NCI-H146 treated with DMSO at 0.1 percent for 48 hours (cell line): ENCODE measurements around the gene CUX1.
"Not testable (repeated sequence)": the region's sequence is repeated elsewhere in the genome, so short reads cannot be mapped to it uniquely, and the experiment has no call there.

Experiments
- DNase-seq: peaks from one replicate; lab custom pipeline; 2025; ENCODE audit not compliant: unreplicated experiment; lab: John Stamatoyannopoulos, UW

Gene CUX1

DNA sequence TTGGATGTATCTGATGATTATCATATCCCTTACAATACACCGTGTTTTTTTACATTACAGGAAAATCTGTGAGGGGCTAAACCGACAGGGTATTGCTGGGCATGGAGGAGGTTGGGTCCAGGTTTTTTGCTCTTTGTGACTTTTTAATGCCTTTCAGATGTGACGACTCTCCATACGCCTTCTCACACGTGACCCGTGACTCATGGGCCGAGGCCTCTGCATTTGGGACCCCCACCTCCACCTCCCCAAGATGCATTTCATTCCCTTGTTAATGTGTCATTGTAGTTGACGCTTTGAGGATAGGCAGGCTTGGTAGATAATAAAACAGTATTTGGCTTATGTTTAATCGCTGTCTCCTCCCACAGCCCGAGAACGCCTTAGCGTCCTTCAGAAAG is 95.3 kb downstream of the CUX1 start:
- no peak for DNase-seq

GRCh38 chr7:101913247-101913721 is 95.9 kb downstream of the CUX1 start:
- no peak for DNase-seq

DNA sequence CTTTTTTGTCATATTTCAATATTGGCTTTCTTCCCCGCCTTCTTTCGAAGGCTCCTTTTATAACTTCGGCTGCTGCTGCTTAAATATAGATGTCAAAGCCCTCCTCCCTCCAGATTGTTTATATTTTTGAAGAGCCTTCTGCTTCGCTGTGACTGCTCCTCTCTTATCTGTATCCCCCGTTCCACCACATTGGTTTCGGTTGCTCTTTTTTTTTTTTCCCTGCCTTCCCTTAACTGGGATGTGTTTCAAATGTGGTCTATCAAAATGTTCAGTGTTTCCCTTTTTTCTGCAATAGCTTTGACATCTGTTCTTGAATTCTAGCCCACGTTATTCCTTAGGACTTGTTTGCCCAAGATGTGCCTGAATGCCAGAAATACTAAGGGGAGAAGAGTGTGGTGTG is 96.4 kb downstream of the CUX1 start:
- no peak for DNase-seq

DNA sequence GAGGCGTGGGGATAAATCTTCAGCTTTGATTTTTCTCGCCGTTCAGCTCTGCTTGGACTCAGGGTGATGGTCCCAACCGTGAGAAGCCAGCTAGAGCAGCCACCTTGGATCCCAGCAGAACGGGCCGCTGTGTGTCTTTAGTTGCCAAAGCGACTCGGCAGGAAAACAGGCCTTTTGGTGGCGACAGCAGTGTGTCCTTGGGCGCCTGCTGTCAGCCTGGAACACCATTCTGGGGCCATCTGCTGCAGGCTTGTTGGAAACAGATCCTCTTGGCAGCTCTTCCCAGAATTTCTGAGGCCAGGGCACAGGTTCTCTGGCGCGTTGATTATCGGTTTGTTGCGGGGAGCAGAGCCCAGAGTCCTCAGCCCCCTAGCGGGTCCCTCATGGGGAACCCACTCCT is 97.6 kb downstream of the CUX1 start:
- DNase-seq, result no peak

DNA sequence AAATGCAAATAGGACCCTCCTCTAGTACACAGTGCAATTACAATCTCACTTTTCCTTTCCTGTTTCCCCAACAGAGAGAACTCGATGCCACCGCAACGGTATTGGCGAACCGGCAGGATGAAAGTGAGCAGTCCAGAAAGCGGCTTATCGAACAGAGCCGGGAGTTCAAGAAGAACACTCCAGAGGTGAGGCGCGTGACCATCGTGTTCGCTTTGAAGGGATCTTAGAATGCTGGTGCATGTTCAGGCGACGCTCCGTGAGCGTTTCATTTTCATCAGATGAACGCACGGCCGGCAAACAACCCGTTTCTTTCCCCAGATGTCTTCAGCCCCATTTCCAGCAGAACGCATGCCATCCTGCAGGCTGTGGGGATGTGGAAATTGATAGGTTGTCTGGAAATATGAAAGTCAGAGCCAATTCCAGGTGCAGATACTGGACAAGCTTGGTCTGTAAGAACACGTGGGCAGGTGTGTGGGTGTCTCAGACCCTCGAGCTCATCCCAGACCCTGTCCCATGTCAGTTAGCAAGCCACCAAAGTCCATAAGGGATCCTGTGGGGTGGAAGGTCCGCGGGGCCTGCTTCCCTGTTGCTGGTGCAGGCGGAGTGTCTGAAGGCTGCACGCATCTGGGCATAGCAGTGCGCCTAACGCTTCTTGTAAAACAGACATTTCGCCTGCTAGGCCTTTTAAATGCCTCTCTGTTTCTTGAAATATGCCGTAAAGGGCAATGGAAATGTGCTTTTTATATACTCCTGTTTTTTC is 98.8 kb downstream of the CUX1 start:
- DNase-seq, result no peak

DNA sequence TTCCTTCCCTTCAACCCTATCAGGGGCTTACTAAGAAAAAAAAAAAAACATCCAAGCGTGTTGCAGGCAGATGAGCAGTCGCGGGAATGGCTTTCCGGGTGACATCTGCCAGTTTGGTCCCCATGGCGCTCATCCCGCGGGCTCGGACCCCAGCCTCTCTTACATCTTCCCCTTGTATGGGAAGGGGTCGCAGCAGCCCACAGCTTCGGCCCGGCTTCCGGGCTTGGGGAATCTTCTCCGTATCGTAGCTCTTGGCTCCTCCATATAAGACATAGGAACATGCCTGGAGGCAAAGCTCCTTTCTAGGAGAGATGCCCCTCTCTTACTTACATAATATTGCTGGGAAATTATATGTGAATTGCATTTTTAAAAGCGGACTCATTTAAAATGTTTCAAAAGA is 99.5 kb downstream of the CUX1 start:
- no peak for DNase-seq

DNA sequence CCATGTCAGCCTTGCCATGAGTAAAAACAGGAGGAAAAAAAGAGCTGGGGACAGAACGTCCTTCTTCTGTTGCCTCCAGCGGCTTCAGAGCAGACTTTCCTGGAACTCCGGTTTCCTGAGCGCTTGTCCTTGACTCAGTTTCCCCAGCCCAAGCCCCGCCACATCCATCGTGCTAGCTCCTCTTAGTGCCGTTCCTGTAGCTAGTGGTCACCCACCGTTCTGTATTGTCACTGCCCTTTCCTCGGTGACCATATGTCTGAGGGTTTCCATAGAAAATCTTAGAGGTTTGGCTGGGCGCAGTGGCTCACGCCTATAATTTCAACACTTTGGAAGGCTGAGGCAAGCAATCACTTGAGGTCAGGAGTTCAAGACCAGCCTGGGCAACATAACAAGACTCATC is 100.1 kb downstream of the CUX1 start:
- no peak for DNase-seq

GRCh38 chr7:101918426-101918825 is 101.0 kb downstream of the CUX1 start:
- DNase-seq, result no peak

GRCh38 chr7:101919363-101920115 is 102.1 kb downstream of the CUX1 start:
- DNase-seq, result no peak

GRCh38 chr7:101921061-101921460 is 103.6 kb downstream of the CUX1 start:
- no peak for DNase-seq

DNA sequence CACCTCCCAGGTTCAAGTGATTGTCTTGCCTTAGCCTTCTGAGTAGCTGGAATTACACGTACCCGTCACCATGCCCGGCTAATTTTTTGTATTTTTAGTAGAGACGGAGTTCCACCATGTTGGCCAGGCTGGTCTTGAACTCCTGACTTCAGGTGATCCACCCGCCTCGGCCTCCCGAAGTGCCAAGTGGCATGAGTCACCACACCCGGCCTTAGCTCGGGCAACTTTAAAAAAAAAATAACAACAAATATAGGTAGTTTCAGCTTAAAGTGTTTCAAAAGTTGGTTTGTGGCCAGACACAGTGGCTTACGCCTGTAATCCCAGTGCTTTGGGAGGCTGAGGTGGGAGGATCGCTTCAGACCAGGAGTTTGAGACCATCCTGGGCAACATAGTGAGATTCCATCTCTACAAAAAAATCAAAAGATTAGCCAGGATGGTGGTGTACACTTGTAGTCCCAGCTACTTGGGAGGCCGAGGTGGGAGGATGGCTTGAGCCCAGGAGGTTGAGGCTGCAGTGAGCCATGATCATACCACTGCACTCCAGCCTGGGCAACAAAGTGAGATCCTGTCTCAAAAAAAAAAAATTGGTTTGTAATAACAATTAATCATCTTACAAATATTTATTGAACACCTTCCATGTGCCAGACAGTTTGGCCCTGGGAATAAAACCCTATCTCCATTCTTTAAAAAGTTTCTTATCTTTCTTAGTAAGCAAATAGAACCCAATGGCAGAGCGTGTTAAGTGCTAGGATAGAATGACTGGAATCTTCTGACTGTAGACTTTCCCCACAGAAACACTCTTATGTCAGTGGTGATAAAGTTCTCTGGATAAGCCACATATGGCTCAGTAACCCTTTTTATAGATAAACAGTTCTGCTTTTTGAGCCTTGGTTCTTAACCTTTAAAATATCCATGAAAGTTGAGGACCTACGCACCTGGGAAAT is 104.4 kb downstream of the CUX1 start:
- DNase-seq, result not testable (repeated sequence)

- no peak for DNase-seq
Observed at GRCh38 chr7:101922631-101923601, 105.5 kb downstream of the CUX1 start.

DNA sequence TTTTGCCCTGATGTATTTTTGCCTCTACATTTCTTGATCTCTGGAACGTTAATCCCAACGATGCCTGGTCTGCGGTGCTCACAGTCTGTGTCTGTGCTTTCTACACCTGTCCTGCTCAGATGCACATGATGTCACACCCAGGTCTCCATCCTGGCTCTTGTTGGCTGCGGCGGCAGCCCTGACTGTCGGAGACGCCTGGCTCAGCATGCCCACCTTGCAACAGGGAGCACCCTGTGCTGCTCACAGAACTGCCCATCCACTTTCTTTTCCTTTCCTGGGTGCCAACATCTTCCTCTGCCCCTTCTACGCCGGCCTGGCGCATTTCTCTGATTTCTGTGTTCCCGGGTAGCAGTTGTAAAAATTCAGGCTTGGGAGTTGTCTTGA is 106.2 kb downstream of the CUX1 start:
- no peak for DNase-seq

- DNase-seq, result no peak
Observed at GRCh38 chr7:101924171-101924570, 106.7 kb downstream of the CUX1 start.

- no peak for DNase-seq
Observed at GRCh38 chr7:101926265-101926664, 108.8 kb downstream of the CUX1 start.

GRCh38 chr7:101927389-101927788 is 110.0 kb downstream of the CUX1 start:
- DNase-seq, result no peak

- no peak for DNase-seq
Observed at GRCh38 chr7:101927802-101928201, 110.4 kb downstream of the CUX1 start.

GRCh38 chr7:101929256-101929655 is 111.8 kb downstream of the CUX1 start:
- DNase-seq, result no peak

- DNase-seq, result not testable (repeated sequence)
Observed at GRCh38 chr7:101929911-101930310, 112.5 kb downstream of the CUX1 start.

GRCh38 chr7:101932083-101932482 is 114.7 kb downstream of the CUX1 start:
- DNase-seq, result no peak
